Measurements from ENCODE around the gene DGCR8.

DNA sequence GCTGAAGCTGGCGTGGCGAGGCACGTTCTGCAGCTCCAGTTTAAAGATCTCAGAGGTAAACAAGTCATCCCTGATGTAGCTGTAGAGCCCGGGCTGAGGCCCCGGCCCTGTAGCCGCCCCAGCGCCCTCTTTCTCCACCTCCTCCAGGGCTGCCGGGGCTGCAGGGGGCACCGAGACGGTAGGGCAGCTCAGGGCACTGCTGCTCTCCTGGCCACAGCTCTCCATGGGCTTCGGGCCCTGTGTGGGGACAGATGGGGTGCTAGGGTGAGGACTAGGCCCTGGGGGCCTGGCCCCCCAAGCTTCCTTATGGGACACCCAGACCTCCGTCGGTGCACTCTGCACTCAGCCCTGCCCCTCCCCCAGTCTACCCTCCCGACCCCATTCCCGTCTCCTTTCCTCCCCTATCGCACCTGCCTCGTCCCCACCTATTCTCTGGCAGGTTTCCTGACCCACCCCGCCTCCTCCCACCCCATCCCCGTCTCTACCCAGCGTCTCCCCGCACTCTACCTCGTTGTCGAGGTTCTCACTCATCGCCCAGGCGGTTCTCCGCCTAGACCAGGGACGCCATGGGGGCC, 36.4 kb downstream of the DGCR8 start:
- TF ChIP-seq, protein P1, sequence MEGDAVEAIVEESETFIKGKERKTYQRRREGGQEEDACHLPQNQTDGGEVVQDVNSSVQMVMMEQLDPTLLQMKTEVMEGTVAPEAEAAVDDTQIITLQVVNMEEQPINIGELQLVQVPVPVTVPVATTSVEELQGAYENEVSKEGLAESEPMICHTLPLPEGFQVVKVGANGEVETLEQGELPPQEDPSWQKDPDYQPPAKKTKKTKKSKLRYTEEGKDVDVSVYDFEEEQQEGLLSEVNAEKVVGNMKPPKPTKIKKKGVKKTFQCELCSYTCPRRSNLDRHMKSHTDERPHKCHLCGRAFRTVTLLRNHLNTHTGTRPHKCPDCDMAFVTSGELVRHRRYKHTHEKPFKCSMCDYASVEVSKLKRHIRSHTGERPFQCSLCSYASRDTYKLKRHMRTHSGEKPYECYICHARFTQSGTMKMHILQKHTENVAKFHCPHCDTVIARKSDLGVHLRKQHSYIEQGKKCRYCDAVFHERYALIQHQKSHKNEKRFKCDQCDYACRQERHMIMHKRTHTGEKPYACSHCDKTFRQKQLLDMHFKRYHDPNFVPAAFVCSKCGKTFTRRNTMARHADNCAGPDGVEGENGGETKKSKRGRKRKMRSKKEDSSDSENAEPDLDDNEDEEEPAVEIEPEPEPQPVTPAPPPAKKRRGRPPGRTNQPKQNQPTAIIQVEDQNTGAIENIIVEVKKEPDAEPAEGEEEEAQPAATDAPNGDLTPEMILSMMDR (IDR thresholded peaks at IDR 0.05): no peak
- TF ChIP-seq POLR2A (IDR thresholded peaks at IDR 0.05): no peak

All from esophagus squamous epithelium (tissue), 4 donors.